Aorta (tissue), 5 donors: ENCODE results near the gene IL4R. TPM values are rescaled to one million over a fixed set of nuclear protein-coding genes. Genes with fewer than 3 reads are reported as not detected.

Source experiments
- ATAC-seq: fragments of 200-7000 bp; cut with Tn5 transposase; one replicate; pipeline ENCODE4 v1.9.1; 2022; ENCODE audit warnings: moderate library complexity; ENCODE audit not compliant: low FRiP score
- DNase-seq, 2 donors: peaks; one replicate each; pipeline ENCODE4 v3.0.0-alpha.2; 2020
- H3K27ac ChIP-seq, 2 donors: one replicate each; pipeline ENCODE4 v1.5.1; 2013; ENCODE audit warnings: low read length in 2 of 2, mild to moderate bottlenecking in 2 of 2, moderate library complexity in 2 of 2, control low read depth in 1 of 2, inconsistent platforms in 1 of 2, low read depth in 1 of 2
- H3K27me3 ChIP-seq, 2 donors: one replicate each; pipeline ENCODE4 v1.6.1; 2013; ENCODE audit warnings: control low read depth in 1 of 2, low read length in 1 of 2, mild to moderate bottlenecking in 1 of 2, moderate library complexity in 1 of 2; ENCODE audit not compliant: insufficient read depth in 2 of 2, control insufficient read depth in 1 of 2
- H3K36me3 ChIP-seq, 2 donors: one replicate each; pipeline ENCODE4 v1.6.1; 2013; ENCODE audit warnings: control low read depth in 1 of 2, low read length in 1 of 2, mild to moderate bottlenecking in 1 of 2; ENCODE audit not compliant: insufficient read depth in 2 of 2, control insufficient read depth in 1 of 2
- H3K4me1 ChIP-seq, 2 donors: one replicate each; pipeline ENCODE4 v1.6.1; 2013; ENCODE audit warnings: low read length in 2 of 2, control low read depth in 1 of 2, mild to moderate bottlenecking in 1 of 2, moderate library complexity in 1 of 2; ENCODE audit not compliant: insufficient read depth in 2 of 2, control insufficient read depth in 1 of 2
- H3K4me3 ChIP-seq, 2 donors: one replicate each; pipeline ENCODE4 v1.5.1; 2013; ENCODE audit warnings: low read length in 2 of 2, control low read depth in 1 of 2, mild to moderate bottlenecking in 1 of 2
- H3K9me3 ChIP-seq: one replicate; pipeline ENCODE4 v1.6.1; 2013; ENCODE audit warnings: mild to moderate bottlenecking, low read length; ENCODE audit not compliant: control insufficient read depth
- WGBS, 2 donors: extraction: QIAGEN DNeasy Blood & Tissue Kit; methylation state at CpG; one replicate each; pipeline ENCODE4 v1.1.7; 2013; 5-methylcytosine and 5-hydroxymethylcytosine counted together
- intact Hi-C, 2 donors: fragments of 100-400 bp; cut with DNase I; formaldehyde crosslinking; loops; one replicate each; pipeline versions ENCODE4 v1.14.2 to v1.15.0; 2022
- polyA plus RNA-seq, 2 donors: library from polyadenylated mRNA; stranded (reverse); fragments of 200-250 nt; gene quantifications; one replicate each; pipeline ENCODE4 v1.2.3, GENCODE V29; 2013
- total RNA-seq, 2 donors: library from RNA; stranded (reverse); fragmentation: NEBNext Ultra II Directional; extraction: Animal tissue kit (Norgen Biotek cat#: 25700); gene quantifications; one replicate each; pipeline ENCODE4 v1.2.1, GENCODE V29; 2021
- donor health status: healthy with polysubstance abuse.
- donor health status: Bipolar disorder and iron deficiency.
- donor health status: DM: no; HTN: no; CAD: no.
- donor health status: DM: no; HTN: no; CAD: no.
- donor health status: DM: yes; HTN: yes; CAD: no.

Gene IL4R
- total and polyA plus RNA-seq, 4 donors, result 7.5 to 138 (median 71.2) TPM

- WGBS, 2 donors, result 14 to 15% methylated on average over 22 to 23 of the region's 23 CpGs
- DNase-seq, result peak; percentile 85 to 89
Observed at GRCh38 chr16:27401768-27402568, 88.2 kb downstream of the IL4R start, which contains the start of gene IL21R. TSS of gene IL21R (plus strand) at chr16:27402174. CDS start at chr16:27430072, 27,898 bp downstream.

GRCh38 chr16:27402569-27402963 is 88.8 kb downstream of the IL4R start:
- Histone ChIP-seq H3K27me3 (no peaks in the 10 kb centered on the region), H3K27ac (no peak overlapping the region), H3K9me3 (no peaks in the 10 kb centered on the region), H3K4me3 (no peak overlapping the region), H3K4me1 (no peaks in the 10 kb centered on the region), H3K36me3 (no peaks in the 10 kb centered on the region)
- no peak for ATAC-seq
- intact Hi-C loops, result no loop called here
- no peak for DNase-seq
- 12 to 14% methylated on average over 8 of the region's 8 CpGs for WGBS, 2 donors

More at GRCh38 chr16:27401768-27402568, 88.2 kb downstream of the IL4R start, which contains the start of gene IL21R:
- intact Hi-C loops, result no loop called here
- H3K9me3 ChIP-seq, result no peaks in the 10 kb centered on the region
- H3K27me3 ChIP-seq, result no peaks in the 10 kb centered on the region
- H3K4me1 ChIP-seq, result no peaks in the 10 kb centered on the region
- no peaks in the 10 kb centered on the region for H3K36me3 ChIP-seq
- H3K27ac ChIP-seq, result no peak within 1 kb of the TSS
- H3K4me3 ChIP-seq, result no peak within 1 kb of the TSS
- peak; percentile 55 for ATAC-seq

DNA sequence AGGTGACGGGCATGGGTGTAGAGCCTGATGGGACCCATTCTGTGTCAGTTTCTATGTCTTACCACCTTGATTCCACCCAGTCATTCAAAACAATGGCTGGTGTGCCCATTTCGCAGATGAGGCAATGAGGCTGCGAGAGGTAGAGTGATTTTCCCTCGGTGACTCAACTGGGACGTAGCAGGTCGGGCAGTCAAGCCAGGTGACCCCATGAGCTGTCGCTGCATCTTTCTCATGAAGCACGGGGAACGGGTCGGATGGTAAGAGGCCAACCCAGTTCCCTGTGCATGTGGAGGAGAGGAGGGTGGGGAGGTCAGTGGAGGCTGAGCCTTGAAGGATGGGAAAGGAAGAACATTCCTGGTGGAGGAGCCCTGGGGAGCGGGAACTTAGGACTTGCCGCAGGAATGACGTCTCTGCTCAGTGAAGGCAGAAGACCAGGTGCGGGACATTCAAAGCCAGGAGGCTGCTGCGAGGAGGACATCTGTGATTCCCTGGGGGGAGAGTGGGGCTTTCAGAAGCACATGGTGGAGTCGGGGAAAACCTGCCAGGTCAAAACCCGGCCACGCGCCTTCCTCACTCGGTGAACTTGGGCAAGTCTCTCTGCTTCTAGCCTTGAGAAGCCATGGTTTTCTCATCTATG is 89.3 kb downstream of the IL4R start:
- WGBS, 2 donors, result 88 to 89% methylated on average over 20 of the region's 20 CpGs
- Histone ChIP-seq H3K4me3 (no peak overlapping the region), H3K36me3 (no peaks in the 10 kb centered on the region), H3K4me1 (no peaks in the 10 kb centered on the region), H3K9me3 (no peaks in the 10 kb centered on the region), H3K27me3 (no peaks in the 10 kb centered on the region), H3K27ac (no peak overlapping the region)
- intact Hi-C loops, result no loop called here
- no peak for DNase-seq
- no peak for ATAC-seq

DNA sequence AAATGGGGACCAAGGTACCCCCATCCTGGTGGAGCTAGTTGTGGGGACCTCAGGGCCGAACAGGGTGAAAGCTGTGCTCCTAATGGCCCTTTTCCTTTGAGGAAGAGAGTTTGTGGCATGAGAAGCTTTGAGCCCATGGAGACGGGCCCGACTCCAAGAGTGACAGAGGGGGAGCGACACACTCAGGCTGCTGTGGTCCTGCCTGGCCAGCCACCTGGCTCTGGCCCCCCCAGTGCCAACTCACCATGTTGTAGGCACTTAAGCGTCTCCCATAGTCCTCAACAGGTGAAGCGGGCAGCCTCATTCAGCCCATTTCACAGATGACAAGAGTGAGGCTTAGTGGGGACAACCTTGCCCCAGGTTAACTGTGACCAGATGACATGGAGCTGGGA is 89.8 kb downstream of the IL4R start:
- no peak for DNase-seq
- Histone ChIP-seq H3K4me1 (no peaks in the 10 kb centered on the region), H3K27ac (no peak overlapping the region), H3K4me3 (no peak overlapping the region), H3K27me3 (no peaks in the 10 kb centered on the region), H3K36me3 (no peaks in the 10 kb centered on the region), H3K9me3 (no peaks in the 10 kb centered on the region)
- intact Hi-C loops, result no loop called here
- ATAC-seq, result no peak
- WGBS, 2 donors, result 86 to 88% methylated on average over 6 of the region's 6 CpGs

- DNase-seq (no peak), ATAC-seq (no peak)
- Histone ChIP-seq H3K36me3 (no peaks in the 10 kb centered on the region), H3K27me3 (no peaks in the 10 kb centered on the region), H3K4me3 (no peak overlapping the region), H3K27ac (no peak overlapping the region), H3K4me1 (no peaks in the 10 kb centered on the region), H3K9me3 (no peaks in the 10 kb centered on the region)
- intact Hi-C loops, result no loop called here
- 89 to 91% methylated on average over 10 of the region's 10 CpGs for WGBS, 2 donors
Observed at GRCh38 chr16:27404163-27404823, 90.5 kb downstream of the IL4R start.

DNA sequence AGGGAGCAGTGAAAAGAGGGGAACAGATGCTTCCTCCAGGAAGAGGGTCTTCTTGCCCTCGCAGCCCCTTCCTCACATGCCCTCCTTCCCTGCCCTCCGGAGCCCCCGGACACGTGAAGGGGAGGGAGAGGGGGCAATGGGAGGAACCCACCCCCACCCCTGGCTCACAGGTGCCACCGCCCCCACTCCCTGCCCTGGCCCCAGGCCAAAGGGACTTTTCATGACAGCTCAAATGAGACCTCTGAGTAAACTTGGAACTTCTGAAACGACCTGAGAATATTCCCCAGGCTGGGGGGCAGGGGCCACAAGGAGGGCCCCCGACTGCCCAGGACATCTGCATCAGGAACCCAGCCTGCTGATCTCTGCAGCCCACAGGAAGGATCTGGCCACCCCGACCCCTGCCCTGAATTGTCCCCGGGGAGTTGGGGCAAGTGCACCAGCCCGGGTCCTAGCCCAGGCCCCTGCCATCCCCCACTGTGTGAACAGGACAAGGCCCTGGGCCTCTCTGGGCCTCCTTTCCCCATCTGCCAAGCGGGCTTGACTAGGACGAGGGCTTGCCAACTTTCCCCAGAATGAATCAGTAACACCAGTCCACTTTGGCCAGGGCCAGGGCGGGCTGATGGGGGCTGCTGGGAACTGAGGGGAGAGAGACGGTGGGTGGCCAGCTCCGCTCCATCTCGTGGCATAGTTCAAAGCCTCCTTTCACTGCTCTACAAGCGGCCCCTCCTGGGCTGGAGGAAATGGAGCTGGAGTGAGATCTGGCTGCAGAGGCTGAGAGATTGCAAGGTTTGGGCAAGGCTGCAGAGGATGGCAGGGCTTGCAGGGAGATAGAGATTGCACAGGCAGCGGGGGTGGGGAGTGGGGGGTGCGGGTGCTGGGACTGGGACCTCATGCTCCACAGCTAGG is 92.0 kb downstream of the IL4R start:
- H3K27me3 ChIP-seq, result no peaks in the 10 kb centered on the region
- H3K9me3 ChIP-seq, result no peaks in the 10 kb centered on the region
- peak in 1 of 2 donors; percentile 74 for DNase-seq
- peak; percentile 20 for ATAC-seq
- no peak overlapping the region for H3K27ac ChIP-seq
- no peak overlapping the region for H3K4me3 ChIP-seq
- 50 to 53% methylated on average over 19 of the region's 19 CpGs for WGBS, 2 donors
- H3K36me3 ChIP-seq, result no peaks in the 10 kb centered on the region
- intact Hi-C loops, result no loop called here
- H3K4me1 ChIP-seq, result no peaks in the 10 kb centered on the region

DNA sequence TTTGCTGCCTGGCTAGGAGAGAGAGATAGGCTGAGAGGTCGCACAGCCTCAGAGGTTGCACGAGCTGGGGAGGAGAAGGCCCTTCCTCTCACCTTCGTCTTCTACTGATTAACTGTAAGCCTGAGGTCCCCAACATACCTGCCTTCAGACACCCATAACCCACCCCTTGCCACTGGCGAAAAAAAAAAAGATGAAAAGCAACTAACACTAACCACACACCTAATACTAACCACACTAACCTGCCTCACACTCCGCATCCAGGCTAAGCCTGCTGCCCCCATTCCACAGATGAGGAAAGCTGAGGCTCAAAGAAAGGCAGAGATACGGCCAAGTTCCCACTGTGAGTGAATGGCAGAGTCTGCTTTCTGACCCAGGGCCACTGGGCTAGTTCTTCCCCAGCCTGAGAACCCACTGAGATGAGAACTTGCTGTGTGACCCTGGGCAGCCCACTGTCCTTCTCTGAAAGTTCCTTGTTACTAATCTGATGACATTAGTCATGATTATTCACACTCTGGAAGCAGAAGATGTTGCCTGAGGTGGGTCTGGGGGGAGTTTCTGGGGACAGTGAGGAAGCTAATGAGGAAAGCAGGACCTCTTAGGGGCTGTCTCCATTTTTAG is 92.8 kb downstream of the IL4R start:
- no peak for DNase-seq
- Histone ChIP-seq H3K36me3 (no peaks in the 10 kb centered on the region), H3K9me3 (no peaks in the 10 kb centered on the region), H3K4me1 (no peaks in the 10 kb centered on the region), H3K4me3 (no peak overlapping the region), H3K27me3 (no peaks in the 10 kb centered on the region), H3K27ac (no peak overlapping the region)
- ATAC-seq, result no peak
- intact Hi-C loops, result no loop called here
- WGBS, 2 donors, result 72 to 76% methylated on average over 6 of the region's 6 CpGs

GRCh38 chr16:27407133-27407532 is 93.4 kb downstream of the IL4R start:
- intact Hi-C loops, result no loop called here
- Histone ChIP-seq H3K27ac (no peak overlapping the region), H3K4me3 (no peak overlapping the region), H3K36me3 (no peaks in the 10 kb centered on the region), H3K4me1 (no peaks in the 10 kb centered on the region), H3K9me3 (no peaks in the 10 kb centered on the region), H3K27me3 (no peaks in the 10 kb centered on the region)
- DNase-seq, result no peak
- no peak for ATAC-seq
- WGBS, 2 donors, result 86 to 96% methylated on average over 2 of the region's 2 CpGs
